ENCODE results near the gene GFRAL.

GRCh38 chr6:55388211-55388610 lies 60.9 kb downstream of the GFRAL start:
- no peak for TF ChIP-seq CTCF (IDR thresholded peaks at IDR 0.05; ENCODE audit: low read depth, low read length, poor library complexity, severe bottlenecking)
- TF ChIP-seq EZH2phosphoT487 (IDR thresholded peaks at IDR 0.05; ENCODE audit: borderline replicate concordance, low read length) = no peak

Measured in DOHH2 (cell line).